ENCODE data around the gene SHROOM3.

The SHROOM3 gene

GRCh38 chr4:76581077-76581962 is 146.3 kb downstream of the SHROOM3 start:
- H3K4me3 Mint-ChIP-seq: no peak overlapping the region
- H3K4me1 Mint-ChIP-seq: peaks cover 8% of the 10 kb centered on the region
- no peak overlapping the region for H3K27ac Mint-ChIP-seq
- no peaks in the 10 kb centered on the region for H3K9me3 Mint-ChIP-seq
- H3K27me3 Mint-ChIP-seq: peaks cover 40% of the 10 kb centered on the region
- H3K36me3 Mint-ChIP-seq: no peaks in the 10 kb centered on the region

DNA sequence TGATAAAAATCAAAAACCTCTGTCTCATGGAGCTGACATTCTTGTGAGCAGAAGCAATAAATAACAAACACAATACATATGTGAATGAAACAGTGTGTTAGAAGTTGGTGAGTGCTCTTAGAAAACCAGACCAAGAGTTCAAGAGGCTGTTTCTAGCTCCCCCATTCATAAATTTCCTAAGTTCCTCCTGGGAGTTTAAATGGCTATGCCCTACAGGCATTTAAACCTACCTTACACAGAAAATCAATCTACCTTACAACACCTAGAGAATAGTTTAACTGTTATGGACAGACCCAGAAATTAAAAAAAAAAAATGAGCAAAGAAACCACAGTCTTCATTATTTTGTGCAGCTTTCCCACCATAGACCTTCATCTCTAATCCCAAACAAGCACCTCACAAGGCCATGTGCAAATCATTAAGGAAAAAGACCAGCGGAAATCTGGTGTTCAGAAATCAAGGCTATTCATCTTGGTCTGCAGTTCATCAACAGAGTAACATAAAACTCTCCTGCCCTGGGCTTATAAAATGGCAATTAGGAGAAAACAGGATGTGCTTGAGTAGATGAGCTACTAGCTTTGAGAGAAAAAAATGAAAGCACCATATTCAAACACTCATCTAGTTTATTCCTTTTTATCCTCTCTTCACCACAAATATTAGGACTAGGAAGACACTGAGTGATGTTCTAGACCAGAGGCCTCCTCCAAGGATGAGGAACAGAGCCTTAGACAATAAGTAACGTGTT is 147.2 kb downstream of the SHROOM3 start:
- no peak overlapping the region for H3K4me3 Mint-ChIP-seq
- no peaks in the 10 kb centered on the region for H3K36me3 Mint-ChIP-seq
- H3K9me3 Mint-ChIP-seq: no peaks in the 10 kb centered on the region
- no peak overlapping the region for H3K27ac Mint-ChIP-seq
- peaks cover 8% of the 10 kb centered on the region for H3K4me1 Mint-ChIP-seq
- peaks cover 38% of the 10 kb centered on the region for H3K27me3 Mint-ChIP-seq

DNA sequence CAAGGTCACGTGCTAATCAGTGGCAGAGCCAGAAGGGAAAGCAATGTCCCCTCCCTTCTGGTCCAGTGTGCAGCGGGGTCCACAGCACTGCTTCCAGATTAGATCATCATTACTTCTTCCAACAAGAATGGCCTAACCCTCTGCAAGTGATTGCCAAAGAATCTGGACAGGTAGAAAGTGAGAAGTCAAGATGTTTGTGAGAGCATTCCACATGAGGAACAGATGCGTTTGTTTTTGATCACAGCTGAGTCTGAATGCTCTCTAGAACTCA is 147.7 kb downstream of the SHROOM3 start:
- peaks cover 38% of the 10 kb centered on the region for H3K27me3 Mint-ChIP-seq

GRCh38 chr4:76584241-76585152 is 149.5 kb downstream of the SHROOM3 start:
- H3K27ac Mint-ChIP-seq: no peak overlapping the region
- peaks cover 8% of the 10 kb centered on the region for H3K4me1 Mint-ChIP-seq
- H3K4me3 Mint-ChIP-seq: no peak overlapping the region
- H3K9me3 Mint-ChIP-seq: no peaks in the 10 kb centered on the region
- no peaks in the 10 kb centered on the region for H3K36me3 Mint-ChIP-seq
- H3K27me3 Mint-ChIP-seq: peaks cover 39% of the 10 kb centered on the region

More for the DNA sequence above, 147.7 kb downstream of the SHROOM3 start:
- peaks cover 8% of the 10 kb centered on the region for H3K4me1 Mint-ChIP-seq
- H3K9me3 Mint-ChIP-seq: no peaks in the 10 kb centered on the region
- H3K4me3 Mint-ChIP-seq: no peak overlapping the region
- no peak overlapping the region for H3K27ac Mint-ChIP-seq
- H3K36me3 Mint-ChIP-seq: no peaks in the 10 kb centered on the region

DNA sequence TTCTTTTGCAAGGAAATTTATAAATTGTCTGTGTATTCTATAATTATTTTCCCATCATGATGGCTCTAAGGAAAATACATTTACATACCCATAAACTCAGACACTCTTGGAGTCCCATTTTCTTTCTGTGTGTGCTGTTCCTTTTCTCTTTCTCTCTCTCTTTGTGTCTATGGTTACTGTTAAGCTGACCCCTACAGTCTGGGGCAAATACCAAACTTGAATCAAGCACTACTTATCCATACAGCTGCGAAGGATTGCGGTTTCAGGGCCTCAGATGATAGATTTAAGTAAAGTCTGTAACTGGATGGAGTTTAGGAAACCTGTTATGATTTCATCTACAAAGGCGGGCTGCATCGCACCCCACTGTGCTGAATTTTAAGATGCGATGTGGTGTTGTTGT is 150.2 kb downstream of the SHROOM3 start:
- Mint-ChIP-seq H3K4me1 (peaks cover 8% of the 10 kb centered on the region), H3K36me3 (no peaks in the 10 kb centered on the region), H3K4me3 (no peak overlapping the region), H3K27me3 (peaks cover 31% of the 10 kb centered on the region), H3K9me3 (no peaks in the 10 kb centered on the region), H3K27ac (no peak overlapping the region)

- H3K4me3 Mint-ChIP-seq: peak overlapping the region; percentile 26
Observed at GRCh38 chr4:76585897-76586360, 150.9 kb downstream of the SHROOM3 start.

DNA sequence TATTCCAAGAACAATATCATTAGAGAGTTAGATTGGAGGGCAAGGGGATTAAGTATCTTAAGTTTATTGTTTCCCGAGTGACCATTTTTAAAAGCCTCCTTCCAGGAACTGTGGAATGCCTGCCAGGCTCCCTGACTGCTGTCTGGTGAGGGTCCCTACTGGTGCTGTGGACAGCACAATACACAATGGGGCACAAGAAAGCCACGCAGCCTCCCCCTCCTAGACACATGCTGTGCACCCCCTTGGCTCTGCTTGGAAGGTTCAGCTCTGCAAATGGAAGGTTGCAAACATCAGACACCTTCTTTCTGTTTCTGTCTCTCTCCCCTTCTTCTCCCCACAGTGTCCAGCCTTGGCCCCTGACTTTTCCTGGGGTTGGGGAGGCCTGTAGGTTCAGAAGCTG is 153.2 kb downstream of the SHROOM3 start:
- no peaks in the 10 kb centered on the region for H3K36me3 Mint-ChIP-seq
- no peaks in the 10 kb centered on the region for H3K9me3 Mint-ChIP-seq
- H3K4me1 Mint-ChIP-seq: peaks cover 8% of the 10 kb centered on the region
- H3K4me3 Mint-ChIP-seq: no peak overlapping the region
- peaks cover 28% of the 10 kb centered on the region for H3K27me3 Mint-ChIP-seq
- H3K27ac Mint-ChIP-seq: no peak overlapping the region

More at GRCh38 chr4:76585897-76586360, 150.9 kb downstream of the SHROOM3 start:
- H3K4me1 Mint-ChIP-seq: peaks cover 8% of the 10 kb centered on the region
- no peak overlapping the region for H3K27ac Mint-ChIP-seq
- no peaks in the 10 kb centered on the region for H3K9me3 Mint-ChIP-seq
- peaks cover 33% of the 10 kb centered on the region for H3K27me3 Mint-ChIP-seq
- H3K36me3 Mint-ChIP-seq: no peaks in the 10 kb centered on the region

DNA sequence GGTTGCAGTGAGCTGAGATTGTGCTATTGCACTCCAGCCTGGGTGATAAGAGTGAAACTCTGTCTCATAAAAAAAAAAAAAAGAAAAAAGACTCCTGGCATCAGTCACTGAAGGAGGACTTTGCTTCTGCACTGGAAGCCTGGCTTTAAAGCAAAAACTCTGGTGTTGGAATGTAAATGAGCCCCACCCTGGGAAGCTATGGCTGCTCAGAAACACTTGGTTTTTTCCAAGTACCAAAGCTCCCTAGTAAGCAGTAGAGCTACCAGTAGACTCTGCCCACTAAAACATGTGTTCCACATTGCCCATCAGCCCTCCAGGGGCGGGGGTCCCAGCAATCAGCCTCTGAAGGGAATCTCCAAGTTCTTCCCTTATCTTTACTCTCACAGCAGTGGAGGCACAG is 154.4 kb downstream of the SHROOM3 start:
- Mint-ChIP-seq H3K9me3 (no peaks in the 10 kb centered on the region), H3K36me3 (no peaks in the 10 kb centered on the region), H3K4me1 (peaks cover 8% of the 10 kb centered on the region), H3K27me3 (peaks cover 24% of the 10 kb centered on the region), H3K27ac (no peak overlapping the region), H3K4me3 (no peak overlapping the region)

GRCh38 chr4:76589872-76590797 is 155.1 kb downstream of the SHROOM3 start:
- peaks cover 7% of the 10 kb centered on the region for H3K4me1 Mint-ChIP-seq
- no peaks in the 10 kb centered on the region for H3K9me3 Mint-ChIP-seq
- H3K4me3 Mint-ChIP-seq: no peak overlapping the region
- H3K27me3 Mint-ChIP-seq: peaks cover 18% of the 10 kb centered on the region
- no peak overlapping the region for H3K27ac Mint-ChIP-seq
- no peaks in the 10 kb centered on the region for H3K36me3 Mint-ChIP-seq

DNA sequence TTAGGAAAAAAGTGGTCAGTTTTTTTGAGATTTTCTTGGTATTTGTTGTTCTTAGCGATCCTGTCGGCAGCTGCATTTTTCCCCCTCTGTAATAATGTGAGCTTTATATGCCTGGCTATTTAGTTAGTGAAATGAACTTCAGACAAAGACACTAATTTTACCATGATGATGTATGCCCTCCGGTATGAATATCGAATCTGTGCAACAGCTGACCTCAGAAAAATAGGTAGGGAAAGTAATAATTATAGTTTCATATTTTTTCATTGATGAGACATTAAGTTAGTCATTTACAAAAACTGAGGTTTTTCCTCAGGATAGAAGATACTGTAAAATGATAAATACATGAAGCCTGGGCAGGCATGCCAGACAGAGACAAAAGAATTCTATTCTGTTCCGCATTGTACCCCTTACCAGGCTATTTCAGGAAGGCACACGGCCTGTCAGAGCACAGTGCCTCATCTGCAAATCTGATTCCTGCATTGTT is 155.8 kb downstream of the SHROOM3 start:
- H3K4me3 Mint-ChIP-seq: no peak overlapping the region
- peaks cover under 1% of the 10 kb centered on the region for H3K4me1 Mint-ChIP-seq
- no peaks in the 10 kb centered on the region for H3K9me3 Mint-ChIP-seq
- peaks cover 11% of the 10 kb centered on the region for H3K27me3 Mint-ChIP-seq
- no peaks in the 10 kb centered on the region for H3K36me3 Mint-ChIP-seq
- H3K27ac Mint-ChIP-seq: no peak overlapping the region

- no peak overlapping the region for H3K4me3 Mint-ChIP-seq
- no peaks in the 10 kb centered on the region for H3K9me3 Mint-ChIP-seq
- no peak overlapping the region for H3K27ac Mint-ChIP-seq
- H3K27me3 Mint-ChIP-seq: peaks cover 9% of the 10 kb centered on the region
- H3K4me1 Mint-ChIP-seq: no peaks in the 10 kb centered on the region
- H3K36me3 Mint-ChIP-seq: no peaks in the 10 kb centered on the region
Observed at GRCh38 chr4:76591992-76592391, 157.0 kb downstream of the SHROOM3 start.

DNA sequence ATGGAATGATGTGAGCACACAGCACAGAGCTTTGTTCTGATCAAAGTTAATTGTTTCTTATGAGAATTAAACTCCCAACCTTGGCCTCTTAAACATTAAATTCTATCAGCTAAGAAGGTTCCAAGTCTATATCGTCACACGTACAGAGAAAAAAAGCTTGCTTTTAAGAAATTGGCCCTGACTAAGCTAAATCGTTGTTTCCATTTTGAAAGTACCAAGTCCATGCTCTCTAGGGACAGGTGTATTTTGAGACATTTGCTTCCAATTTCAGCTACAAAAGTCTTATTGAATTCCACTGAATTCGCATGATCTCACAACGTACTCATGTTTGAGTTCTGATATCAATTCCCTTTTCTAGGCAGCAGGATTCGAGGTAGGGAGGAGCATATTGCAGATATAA is 157.4 kb downstream of the SHROOM3 start:
- Mint-ChIP-seq H3K4me1 (no peaks in the 10 kb centered on the region), H3K4me3 (no peak overlapping the region), H3K9me3 (no peaks in the 10 kb centered on the region), H3K36me3 (no peaks in the 10 kb centered on the region), H3K27me3 (peaks cover 9% of the 10 kb centered on the region), H3K27ac (no peak overlapping the region)

GRCh38 chr4:76594173-76594572 is 159.1 kb downstream of the SHROOM3 start:
- Mint-ChIP-seq H3K36me3 (no peaks in the 10 kb centered on the region), H3K4me3 (no peak overlapping the region), H3K4me1 (no peaks in the 10 kb centered on the region), H3K9me3 (no peaks in the 10 kb centered on the region), H3K27me3 (peaks cover 12% of the 10 kb centered on the region), H3K27ac (no peak overlapping the region)

DNA sequence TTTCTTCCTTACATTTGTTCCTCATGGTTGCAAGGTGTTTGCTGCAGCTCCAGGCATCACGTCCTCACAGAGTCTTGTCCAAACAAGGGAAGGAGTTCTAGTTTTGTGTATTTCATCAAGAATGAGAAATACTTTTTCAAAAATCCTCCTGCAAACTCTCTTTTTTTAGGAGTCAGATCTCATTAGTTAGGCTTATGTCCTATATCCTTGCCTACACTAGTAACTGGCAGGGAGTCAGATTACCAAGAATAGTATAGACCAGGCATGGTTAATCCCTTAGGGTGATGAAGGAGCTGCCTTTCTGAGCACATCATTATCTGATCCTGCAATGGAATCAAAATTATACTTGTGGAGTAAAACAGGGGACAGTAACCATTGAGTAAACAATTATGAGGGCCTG is 160.4 kb downstream of the SHROOM3 start:
- Mint-ChIP-seq H3K4me3 (no peak overlapping the region), H3K27me3 (peaks cover 12% of the 10 kb centered on the region), H3K27ac (no peak overlapping the region), H3K4me1 (no peaks in the 10 kb centered on the region), H3K9me3 (no peaks in the 10 kb centered on the region), H3K36me3 (no peaks in the 10 kb centered on the region)
